Measurements from ENCODE around the gene EVA1C.
"Not testable (repeated sequence)": the region's sequence is repeated elsewhere in the genome, so short reads cannot be mapped to it uniquely, and the experiment has no call there.

EVA1C gene

DNA sequence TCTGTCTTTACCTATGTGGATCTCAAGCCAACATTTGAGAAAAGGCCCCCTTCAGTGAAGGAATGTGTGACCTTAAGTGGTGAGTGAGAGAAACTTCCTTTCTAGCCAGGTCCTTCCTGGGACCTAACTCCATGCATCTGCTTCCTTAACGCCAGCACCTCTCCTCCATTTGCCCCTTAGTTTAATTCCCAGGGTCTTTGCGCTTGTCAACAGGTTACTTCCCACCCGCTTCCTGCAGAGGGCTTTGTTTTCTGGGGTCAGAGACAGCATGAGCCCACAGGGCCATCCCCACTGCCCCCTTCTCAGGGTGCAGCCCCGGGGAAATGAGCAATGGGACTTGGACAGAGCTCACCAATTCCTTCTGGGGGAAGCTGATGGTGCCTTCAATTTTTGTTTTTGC lies 54.8 kb downstream of the EVA1C start:
- DNase-seq: no peak

DNA sequence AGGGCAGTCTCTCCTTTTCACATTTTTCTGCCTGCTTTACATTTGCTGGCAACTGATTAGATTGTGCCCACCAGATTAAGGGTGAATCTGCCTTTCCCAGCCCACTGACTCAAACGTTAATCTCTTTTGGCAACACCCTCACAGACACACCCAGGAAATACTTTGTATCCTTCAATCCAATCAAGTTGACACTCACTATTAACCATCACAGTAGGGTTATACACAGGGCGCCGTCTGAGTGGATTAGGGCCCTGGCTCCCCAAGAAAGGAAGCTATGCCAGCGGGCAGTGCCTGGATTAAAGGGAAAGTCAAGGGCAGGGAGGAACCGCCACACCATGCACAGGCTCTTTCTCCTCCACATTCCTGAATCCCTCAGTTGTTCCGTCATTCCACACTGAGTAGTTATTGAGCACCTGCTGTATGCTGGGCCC lies 56.2 kb downstream of the EVA1C start:
- no peak for DNase-seq

DNA sequence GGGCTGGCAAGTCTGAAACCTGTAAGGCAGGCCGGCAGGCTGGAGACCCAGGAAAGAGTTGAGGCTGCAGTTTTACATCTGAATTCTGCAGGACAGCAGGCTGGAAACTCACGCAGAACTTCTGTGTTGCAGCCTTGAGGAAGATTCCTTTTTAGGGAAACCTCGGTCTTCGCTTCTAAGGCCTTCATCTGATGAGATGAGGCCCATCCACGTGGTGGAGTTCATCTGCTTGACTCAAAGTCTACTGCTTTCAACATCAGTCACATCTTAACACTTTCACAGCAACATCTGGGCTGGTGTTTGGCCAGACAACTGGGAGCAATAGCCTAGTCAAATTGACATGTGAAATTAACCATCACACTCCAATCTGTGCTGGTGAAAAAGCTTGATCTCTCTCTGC lies 57.1 kb downstream of the EVA1C start:
- DNase-seq: no peak

DNA sequence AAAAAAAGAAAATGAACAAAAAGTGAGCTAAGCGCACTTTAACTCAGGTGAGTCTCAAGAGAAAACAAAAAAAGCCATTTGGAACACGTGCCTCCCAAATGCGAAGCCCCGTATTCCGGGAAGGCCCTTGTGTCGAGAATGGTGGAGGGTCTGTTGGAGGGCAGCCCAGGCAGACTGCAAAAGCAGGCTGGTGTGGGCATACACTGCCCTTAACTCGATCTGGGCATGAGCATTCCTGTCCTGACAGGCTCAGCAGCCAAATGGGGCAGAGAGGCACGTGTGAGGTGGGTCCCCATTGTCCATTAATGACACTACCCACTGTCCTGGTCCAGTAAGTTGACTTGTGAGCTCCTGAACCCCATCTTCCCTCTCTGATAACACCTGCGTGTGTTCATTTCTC lies 57.7 kb downstream of the EVA1C start:
- no peak for DNase-seq

DNA sequence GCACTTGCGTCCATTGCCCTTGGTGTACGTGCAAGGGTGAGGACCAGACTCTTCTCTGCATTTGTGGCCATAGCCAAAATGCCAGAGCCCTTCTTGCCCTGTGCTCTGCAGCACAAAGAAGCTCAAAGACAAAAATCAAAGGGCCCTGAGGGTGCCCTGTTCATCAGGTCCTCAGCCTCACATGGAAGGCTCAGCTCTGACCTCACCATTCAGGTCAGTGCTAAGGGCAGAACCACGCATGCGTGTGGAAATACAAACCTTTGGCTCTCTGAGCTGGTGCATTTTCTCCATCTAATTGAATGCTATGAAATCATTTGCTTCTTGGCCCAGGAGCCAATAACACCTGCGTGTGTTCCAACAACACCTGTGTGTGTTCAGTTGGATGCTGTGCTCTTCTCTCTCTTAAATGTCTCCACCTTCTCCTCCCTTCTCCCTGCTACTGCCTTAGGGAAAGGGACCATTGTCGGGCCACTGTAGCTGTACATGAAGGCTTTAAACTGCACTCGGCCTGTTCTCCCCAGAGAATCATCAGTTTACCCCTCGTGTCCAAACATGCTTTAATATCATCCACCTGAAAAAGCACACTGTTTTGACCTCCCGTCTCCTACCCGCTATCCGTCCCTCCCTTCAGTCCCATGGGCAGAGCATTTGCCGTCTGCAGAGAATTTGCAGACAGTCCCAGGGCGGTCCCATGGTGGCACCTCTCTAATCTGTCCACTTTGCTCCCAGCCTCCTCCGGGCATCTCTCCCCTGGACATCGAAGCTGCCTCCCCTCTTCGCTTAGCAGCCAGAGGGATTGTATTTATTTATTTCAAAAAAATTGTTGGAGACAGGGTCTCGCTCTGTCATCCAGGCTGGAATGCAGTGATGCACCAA lies 60.6 kb downstream of the EVA1C start:
- no peak for DNase-seq

DNA sequence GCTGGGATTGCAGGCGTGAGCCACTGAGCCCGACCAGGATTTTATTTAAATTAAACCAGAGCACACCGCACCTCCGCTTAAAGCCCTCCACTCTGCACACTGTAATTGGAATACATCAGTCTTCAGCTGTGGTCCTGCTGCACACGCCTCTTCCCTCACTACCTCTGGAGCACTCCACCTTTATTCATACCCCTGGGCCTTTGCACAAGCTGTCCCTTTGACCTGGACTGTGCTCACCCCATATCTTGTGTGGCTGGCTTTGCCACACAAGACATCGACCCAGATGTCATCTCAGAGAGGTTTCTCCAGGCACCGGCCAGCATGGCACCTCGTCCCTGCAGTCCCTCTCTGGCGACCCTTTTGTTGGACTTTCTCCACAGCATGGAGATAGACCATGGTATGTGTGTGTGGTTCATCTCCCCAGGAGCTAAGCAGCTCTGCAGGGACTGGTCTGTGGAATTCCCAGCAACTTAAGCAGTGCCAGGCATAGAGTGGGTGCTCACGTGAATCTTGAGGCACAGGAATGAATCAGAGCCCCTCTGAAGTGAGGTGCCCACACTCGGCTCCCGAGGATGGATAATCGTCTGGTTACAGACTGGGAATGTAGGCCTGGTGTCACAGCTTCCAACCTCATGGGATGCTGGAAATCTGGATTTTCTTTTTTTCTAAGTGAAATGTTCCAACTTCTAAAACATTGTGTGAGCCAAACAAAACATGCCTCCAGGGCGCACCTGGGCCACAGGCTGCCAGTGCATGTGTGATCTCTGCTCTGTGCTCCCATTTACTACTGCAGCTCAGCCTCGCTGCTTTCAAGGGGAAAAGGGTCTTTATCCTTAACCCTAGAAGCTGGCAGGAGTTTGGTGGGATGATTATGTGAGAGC lies 61.9 kb downstream of the EVA1C start:
- no peak for DNase-seq

DNA sequence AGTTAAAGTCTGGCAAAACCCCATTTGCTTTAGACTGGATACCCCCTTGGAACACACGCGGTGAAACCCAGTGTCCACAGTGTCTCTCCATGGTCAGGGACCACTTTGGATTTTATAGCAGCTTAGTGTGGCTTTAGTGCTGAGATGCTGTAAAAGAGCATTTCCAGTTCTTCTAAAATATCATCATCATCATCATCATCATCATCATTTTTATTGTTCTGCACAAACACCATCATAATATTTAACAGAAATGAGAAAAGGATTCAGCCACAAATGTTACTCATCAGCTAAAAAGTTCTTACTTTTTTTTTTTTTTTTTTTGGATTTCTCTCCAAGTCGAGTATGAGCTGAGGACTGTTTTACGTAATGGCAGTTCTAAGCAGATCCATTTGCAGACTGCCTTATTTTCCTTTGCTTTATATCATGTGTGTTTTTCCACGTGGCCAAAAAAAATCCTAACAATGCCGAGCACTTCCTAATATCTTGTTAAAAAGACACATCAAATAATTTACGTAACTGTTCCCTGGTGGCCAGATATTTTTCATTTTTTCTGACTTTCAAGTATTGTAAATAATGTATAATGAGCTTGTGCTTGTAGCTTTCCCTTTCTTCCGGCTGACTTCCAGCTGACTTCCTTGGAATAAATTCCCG lies 62.8 kb downstream of the EVA1C start:
- no peak for DNase-seq

DNA sequence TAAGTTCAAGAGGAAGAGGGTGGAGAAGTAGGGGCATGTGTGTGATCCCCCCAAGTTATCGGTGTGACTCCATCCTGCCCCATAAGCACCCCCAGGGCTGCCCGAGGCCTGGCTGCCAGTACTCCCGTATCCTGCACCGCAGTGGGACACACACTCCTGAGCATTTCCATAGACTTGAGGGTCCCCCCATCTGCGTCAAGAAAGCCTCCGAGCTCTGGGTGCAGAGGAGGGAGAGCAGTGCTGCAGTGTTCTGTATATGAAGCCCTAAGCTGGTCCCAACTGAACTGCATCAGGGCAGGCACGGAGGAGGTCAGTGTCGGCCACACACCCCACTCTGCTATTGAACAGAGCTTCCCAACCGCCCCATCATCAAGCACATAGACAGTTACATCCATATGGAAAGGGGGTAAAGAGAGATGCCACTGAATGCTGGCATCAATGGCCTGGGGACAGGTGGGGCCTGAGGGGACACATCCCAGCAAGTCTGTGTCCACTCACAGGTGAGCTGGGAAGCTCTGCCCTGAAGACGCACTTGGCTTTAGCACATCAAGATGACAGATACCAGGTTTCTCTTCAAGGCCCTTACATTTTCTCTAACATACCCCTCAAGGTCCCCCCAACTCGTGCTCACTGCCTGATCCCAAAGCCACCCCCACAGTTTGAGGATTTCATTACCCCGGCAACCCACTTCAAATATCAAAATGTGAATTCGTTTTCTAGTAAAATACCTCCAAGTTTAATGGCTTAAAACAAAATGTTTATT lies 64.3 kb downstream of the EVA1C start:
- DNase-seq: no peak

DNA sequence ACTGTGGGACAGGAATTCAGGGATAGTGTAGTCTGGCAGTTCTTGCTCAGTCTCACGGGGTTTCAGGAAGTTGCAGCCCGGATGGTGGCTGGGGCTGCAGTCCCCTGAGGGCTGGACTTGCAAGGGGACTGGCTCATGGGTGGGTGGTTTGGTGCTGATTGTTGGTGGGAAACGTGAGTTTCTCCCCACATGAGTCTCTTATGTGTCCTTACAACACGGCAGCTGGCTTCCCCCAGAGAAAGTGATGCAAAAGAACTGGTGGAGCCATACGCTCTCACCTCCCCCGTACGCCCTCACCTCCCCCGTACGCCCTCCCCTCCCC lies 64.9 kb downstream of the EVA1C start:
- no peak for DNase-seq

DNA sequence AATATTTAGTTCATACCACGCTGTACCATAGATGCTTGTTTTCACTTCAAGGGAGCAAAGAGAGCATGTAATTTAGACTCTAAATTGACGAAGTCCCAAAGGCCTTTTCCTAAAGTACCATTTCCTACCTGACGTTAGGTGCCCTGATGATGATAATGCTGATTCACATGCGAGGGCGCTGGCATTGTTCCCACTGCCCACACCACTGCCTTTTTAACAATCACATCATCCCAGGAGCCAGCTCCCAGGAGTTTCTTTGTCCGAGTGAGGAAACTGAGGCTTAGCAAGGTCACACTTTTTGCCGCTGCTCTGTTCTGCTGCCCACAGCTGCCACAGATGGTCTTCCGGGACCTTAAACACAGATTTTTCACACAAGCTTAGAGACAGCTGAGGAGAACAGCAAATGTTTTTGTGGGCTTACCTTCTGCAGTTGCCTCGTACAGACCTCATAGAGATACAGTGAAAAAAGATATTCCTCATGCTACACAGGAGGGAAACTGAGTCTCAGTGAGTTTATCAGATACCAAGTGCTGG lies 69.4 kb downstream of the EVA1C start:
- DNase-seq: no peak

DNA sequence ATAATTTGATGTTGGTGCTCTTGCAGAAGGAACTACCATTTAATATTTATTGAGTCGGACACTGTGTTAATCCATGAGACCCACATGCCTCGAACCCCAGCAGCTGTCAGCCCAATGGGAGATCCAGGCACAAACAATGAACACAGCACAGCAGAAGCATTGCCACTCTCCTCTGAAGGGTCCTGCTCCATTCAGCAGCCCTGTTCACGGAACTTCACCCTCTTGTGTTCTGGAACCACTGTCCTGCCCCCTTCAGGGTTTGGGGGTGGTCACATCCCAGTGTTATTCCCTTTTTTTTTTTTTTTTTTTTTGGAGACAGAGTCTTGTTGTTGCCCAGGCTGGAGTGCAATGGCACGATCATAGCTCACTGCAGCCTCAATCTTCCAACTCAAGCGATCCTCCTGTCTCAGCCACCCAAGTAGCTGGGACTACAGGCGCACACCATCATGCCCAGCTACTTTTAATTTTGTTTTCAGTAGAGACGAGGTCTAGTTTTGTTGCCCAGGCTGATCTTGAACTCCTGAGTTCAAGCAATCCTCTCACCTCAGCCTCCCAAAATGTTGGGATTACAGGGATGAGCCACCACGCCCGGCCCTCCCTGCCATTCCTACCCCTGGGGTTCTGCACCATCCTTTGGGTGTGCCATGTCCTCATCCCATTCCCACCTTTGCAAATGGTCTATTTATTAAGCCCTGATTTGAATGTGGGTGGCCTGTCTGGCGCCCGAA lies 70.2 kb downstream of the EVA1C start:
- DNase-seq: no peak

DNA sequence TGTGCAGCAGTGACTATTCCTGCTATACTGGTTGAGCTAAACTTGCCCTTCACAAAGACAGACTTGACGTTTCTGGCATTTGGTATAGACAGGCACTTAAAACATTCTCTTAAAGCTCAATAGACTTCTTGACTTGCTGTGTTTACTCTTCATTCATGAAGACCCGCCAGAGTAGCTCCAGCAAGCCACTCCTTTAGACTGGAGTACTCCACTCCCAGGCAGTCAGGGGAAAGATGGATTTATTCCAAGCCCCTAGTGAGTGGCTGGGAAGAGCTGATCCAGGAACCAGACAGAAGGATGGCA lies 70.7 kb downstream of the EVA1C start:
- DNase-seq: no peak

DNA sequence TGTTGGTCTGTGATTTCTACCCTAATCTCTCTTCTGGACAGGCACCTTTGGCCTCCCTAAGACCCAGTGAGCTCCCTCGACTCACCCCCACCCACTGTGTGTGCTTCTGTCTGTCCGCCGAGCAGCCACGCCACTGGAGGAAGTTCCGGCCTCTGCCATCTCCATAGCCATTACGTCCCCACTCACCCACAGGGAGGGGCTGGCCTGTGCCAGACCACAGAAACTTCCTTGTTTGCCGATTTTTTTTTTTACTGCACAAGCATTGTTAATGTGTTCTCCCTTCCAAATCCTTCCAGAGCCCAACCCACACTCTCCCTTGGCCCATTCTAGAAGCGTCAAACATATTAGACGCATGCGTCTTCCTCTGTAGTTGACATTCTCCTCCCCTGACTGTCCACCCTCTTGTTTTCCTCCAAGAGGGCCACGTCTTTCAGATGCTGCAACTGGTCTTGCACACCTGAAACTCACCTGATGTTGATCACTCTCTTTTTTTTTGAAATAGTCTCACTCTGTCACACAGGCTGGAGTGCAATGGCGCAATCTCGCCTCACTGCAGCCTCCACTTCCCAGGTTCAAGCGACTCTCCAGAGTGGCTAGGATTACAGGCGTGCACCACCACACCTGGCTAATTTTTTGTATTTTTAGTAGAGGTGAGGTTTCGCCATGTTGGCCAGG lies 72.3 kb downstream of the EVA1C start:
- DNase-seq: no peak

DNA sequence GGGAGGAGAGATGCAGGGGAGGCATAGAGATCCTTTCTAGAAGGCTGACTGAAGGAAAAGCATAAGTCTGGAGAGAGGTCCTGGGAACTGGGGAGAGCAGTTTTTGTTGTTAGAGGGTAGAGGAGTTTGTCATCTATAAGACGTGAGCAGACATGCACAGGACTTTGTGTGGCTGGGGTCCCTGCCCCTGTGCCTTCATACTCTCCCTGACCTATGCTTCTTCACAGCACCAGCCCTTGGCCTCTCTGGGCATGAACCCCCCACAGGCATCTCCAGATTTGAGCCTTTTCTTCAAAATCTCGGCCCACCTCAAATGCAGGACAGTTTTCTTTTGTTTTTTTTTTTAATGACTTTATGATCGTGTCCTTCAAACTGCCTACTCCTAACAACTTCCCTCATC lies 79.9 kb downstream of the EVA1C start:
- no peak for DNase-seq

DNA sequence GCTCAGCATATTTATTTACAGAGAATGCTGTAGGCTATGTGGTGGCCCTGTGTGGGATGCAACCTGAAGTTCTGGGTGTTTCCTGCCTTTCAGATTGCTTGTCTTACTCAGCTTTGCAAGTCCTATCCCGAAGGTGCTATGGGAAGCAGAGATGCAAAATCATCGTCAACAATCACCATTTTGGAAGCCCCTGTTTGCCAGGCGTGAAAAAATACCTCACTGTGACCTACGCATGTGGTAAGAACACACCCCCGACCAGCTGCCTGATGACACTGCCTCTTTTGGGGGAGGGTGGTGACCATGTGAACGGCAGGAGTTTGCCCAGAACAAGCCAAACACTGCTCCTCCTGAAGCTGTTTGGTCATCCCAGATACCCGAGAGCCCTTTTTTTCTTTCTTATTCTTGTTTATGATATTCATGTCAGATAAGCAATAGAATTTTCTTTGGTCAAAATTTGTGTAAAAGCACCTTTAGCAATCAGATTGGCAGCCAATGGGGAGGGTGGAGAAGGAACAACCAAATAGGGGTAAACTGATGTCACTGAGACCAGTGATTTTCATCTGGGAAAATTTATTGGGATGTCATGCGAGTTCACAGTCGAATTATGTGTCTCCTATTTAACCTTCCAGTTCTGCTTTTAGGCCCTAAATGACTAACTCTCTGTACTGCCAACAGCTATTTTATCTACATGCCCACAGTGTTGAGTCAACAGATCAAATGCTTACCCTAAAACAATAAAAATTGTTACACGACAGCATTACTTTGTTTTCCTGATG lies 82.6 kb downstream of the EVA1C start:
- no peak for DNase-seq

DNA sequence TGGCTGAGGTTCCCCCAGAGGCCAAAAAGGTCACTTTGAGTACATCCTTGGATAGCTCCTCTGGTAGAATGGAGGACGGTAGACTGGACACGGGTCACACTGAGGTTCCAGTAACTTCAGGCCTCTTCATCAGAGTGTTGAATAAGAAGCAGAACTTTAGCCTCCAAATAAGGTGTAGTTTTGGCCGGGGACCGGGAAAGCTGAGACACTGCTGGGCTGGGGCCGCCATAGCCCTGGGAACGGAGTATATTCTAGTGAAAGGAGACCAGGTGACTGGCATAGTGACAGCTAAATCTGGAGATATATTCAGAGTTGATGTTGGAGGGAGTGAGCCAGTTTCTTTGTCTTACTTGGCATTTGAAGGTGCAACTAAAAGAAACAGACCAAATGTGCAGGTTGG lies 84.1 kb downstream of the EVA1C start:
- no peak for DNase-seq

DNA sequence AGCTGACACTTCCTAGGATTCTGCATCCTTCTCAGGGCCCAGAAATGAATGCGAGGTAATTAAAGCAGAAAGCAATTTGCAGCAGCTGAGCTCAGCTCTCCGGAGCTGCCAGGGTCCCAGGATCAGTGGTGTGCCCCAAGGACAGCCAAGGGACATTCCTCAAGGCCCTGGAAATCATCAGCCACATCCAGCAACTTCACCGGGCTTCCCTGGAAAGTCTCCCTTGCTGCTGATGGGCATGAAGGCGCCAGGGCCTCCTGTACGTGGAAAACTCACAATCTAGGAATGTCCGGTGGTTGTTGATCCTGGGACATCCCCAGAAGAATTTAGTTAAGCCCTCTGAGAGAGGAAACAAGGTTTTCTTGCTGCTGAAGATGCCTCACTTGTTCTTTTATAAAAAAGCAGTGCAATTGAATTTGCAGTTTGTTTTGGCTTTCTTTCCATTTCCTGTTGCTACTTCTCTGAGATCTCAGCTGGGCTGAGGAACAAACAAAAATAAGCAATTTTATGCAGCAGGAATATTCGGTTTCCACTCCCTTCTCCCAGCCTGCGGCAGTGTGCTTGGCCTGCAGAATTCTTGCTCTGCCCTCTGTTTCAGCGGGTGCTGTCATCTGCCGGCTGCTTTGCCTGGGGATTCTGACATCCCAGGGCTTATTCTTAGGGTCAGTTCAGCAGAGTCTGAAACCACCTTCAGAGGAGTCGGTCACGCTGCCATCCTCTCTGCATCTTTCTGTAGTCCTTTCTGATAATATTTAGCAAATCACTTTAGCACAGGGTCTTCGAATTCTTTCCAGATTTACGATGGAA lies 86.9 kb downstream of the EVA1C start:
- DNase-seq: no peak

DNA sequence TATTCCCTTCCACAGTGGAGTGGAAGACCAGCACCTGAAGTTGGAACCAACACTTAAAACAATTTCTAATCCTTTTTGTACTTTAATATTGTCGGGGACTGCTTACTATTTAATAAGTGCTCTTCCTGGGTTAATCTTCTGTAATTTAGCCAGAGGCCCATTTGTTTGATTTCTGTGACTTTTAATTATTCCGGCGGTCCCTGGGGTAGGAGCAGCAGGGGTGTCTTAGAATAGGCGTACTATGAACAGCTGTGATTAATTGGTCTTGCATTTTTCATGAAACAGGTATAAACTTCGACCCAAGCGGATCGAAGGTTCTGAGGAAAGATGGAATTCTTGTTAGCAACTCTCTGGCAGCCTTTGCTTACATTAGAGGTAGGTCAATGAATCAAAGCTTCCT lies 91.1 kb downstream of the EVA1C start:
- DNase-seq: not testable (repeated sequence)

DNA sequence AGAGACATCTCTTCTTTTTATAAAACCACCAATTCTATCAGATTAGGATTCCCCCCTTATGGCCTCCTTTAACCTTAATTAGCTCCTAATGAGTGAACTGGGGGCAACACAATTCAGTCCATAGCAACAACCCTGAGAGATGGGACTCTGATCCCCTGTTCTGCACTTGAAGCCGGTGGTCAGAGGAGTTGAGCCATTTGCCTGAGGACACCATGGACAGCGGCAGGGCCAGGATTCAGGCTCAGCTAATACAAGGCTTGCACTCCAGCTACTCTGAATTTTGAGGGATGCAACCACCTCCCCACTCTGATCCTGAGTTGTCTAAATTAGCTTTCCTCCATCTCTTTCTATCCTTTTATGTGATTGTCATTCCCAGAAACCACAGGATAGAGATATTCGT lies 93.3 kb downstream of the EVA1C start:
- not testable (repeated sequence) for DNase-seq

All from NCI-H2081 (cell line).